ENCODE data around the gene ESYT3.

ESYT3 gene

GRCh38 chr3:138459619-138460535 lies 25.5 kb downstream of the ESYT3 start:
- H3K9ac ChIP-seq (ENCODE audit: low read depth in 1 of 2, low read length in 2 of 2): no peak overlapping the region
- H3K4me3 ChIP-seq (ENCODE audit: low read length in 2 of 2): no peak overlapping the region
- H3K36me3 ChIP-seq (ENCODE audit: control insufficient read depth in 2 of 2, insufficient read depth in 2 of 2, low read length in 2 of 2): no peaks in the 10 kb centered on the region
- H3K9me3 ChIP-seq (ENCODE audit: control insufficient read depth in 2 of 2, low read length in 2 of 2): no peaks in the 10 kb centered on the region
- H3K27ac ChIP-seq (ENCODE audit: low read depth in 2 of 2, low read length in 2 of 2): no peak overlapping the region
- H3K4me1 ChIP-seq (ENCODE audit: control insufficient read depth in 2 of 2, insufficient read depth in 2 of 2, low read length in 2 of 2): no peaks in the 10 kb centered on the region
- no peaks in the 10 kb centered on the region for H3K27me3 ChIP-seq (ENCODE audit: control insufficient read depth in 2 of 2, insufficient read depth in 2 of 2, low read length in 2 of 2)

GRCh38 chr3:138460536-138461205 lies 26.3 kb downstream of the ESYT3 start:
- H3K36me3 ChIP-seq (ENCODE audit: control insufficient read depth in 2 of 2, insufficient read depth in 2 of 2, low read length in 2 of 2): no peaks in the 10 kb centered on the region
- H3K9ac ChIP-seq (ENCODE audit: low read depth in 1 of 2, low read length in 2 of 2): no peak overlapping the region
- no peak overlapping the region for H3K27ac ChIP-seq (ENCODE audit: low read depth in 2 of 2, low read length in 2 of 2)
- no peak overlapping the region for H3K4me3 ChIP-seq (ENCODE audit: low read length in 2 of 2)
- H3K4me1 ChIP-seq (ENCODE audit: control insufficient read depth in 2 of 2, insufficient read depth in 2 of 2, low read length in 2 of 2): no peaks in the 10 kb centered on the region
- H3K9me3 ChIP-seq (ENCODE audit: control insufficient read depth in 2 of 2, low read length in 2 of 2): no peaks in the 10 kb centered on the region
- no peaks in the 10 kb centered on the region for H3K27me3 ChIP-seq (ENCODE audit: control insufficient read depth in 2 of 2, insufficient read depth in 2 of 2, low read length in 2 of 2)

- Histone ChIP-seq H3K4me1 (ENCODE audit: control insufficient read depth in 2 of 2, insufficient read depth in 2 of 2, low read length in 2 of 2) (no peaks in the 10 kb centered on the region), H3K9ac (ENCODE audit: low read depth in 1 of 2, low read length in 2 of 2) (no peak overlapping the region), H3K27me3 (ENCODE audit: control insufficient read depth in 2 of 2, insufficient read depth in 2 of 2, low read length in 2 of 2) (no peaks in the 10 kb centered on the region), H3K9me3 (ENCODE audit: control insufficient read depth in 2 of 2, low read length in 2 of 2) (no peaks in the 10 kb centered on the region), H3K27ac (ENCODE audit: low read depth in 2 of 2, low read length in 2 of 2) (no peak overlapping the region), H3K4me3 (ENCODE audit: low read length in 2 of 2) (no peak overlapping the region), H3K36me3 (ENCODE audit: control insufficient read depth in 2 of 2, insufficient read depth in 2 of 2, low read length in 2 of 2) (no peaks in the 10 kb centered on the region)
Measured at GRCh38 chr3:138461246-138461645, 26.8 kb downstream of the ESYT3 start.

- Histone ChIP-seq H3K9me3 (ENCODE audit: control insufficient read depth in 2 of 2, low read length in 2 of 2) (no peaks in the 10 kb centered on the region), H3K36me3 (ENCODE audit: control insufficient read depth in 2 of 2, insufficient read depth in 2 of 2, low read length in 2 of 2) (no peaks in the 10 kb centered on the region), H3K9ac (ENCODE audit: low read depth in 1 of 2, low read length in 2 of 2) (no peak overlapping the region), H3K4me1 (ENCODE audit: control insufficient read depth in 2 of 2, insufficient read depth in 2 of 2, low read length in 2 of 2) (no peaks in the 10 kb centered on the region), H3K27me3 (ENCODE audit: control insufficient read depth in 2 of 2, insufficient read depth in 2 of 2, low read length in 2 of 2) (no peaks in the 10 kb centered on the region), H3K27ac (ENCODE audit: low read depth in 2 of 2, low read length in 2 of 2) (no peak overlapping the region), H3K4me3 (ENCODE audit: low read length in 2 of 2) (no peak overlapping the region)
Measured at GRCh38 chr3:138461896-138462295, 27.5 kb downstream of the ESYT3 start.

GRCh38 chr3:138463724-138464490 lies 29.5 kb downstream of the ESYT3 start:
- Histone ChIP-seq H3K36me3 (ENCODE audit: control insufficient read depth in 2 of 2, insufficient read depth in 2 of 2, low read length in 2 of 2) (no peaks in the 10 kb centered on the region), H3K4me1 (ENCODE audit: control insufficient read depth in 2 of 2, insufficient read depth in 2 of 2, low read length in 2 of 2) (no peaks in the 10 kb centered on the region), H3K9ac (ENCODE audit: low read depth in 1 of 2, low read length in 2 of 2) (no peak overlapping the region), H3K27me3 (ENCODE audit: control insufficient read depth in 2 of 2, insufficient read depth in 2 of 2, low read length in 2 of 2) (no peaks in the 10 kb centered on the region), H3K9me3 (ENCODE audit: control insufficient read depth in 2 of 2, low read length in 2 of 2) (no peaks in the 10 kb centered on the region), H3K27ac (ENCODE audit: low read depth in 2 of 2, low read length in 2 of 2) (no peak overlapping the region), H3K4me3 (ENCODE audit: low read length in 2 of 2) (no peak overlapping the region)

GRCh38 chr3:138464491-138464860 lies 30.1 kb downstream of the ESYT3 start:
- no peak overlapping the region for H3K9ac ChIP-seq (ENCODE audit: low read depth in 1 of 2, low read length in 2 of 2)
- H3K27ac ChIP-seq (ENCODE audit: low read depth in 2 of 2, low read length in 2 of 2): no peak overlapping the region
- H3K27me3 ChIP-seq (ENCODE audit: control insufficient read depth in 2 of 2, insufficient read depth in 2 of 2, low read length in 2 of 2): no peaks in the 10 kb centered on the region
- no peaks in the 10 kb centered on the region for H3K36me3 ChIP-seq (ENCODE audit: control insufficient read depth in 2 of 2, insufficient read depth in 2 of 2, low read length in 2 of 2)
- H3K9me3 ChIP-seq (ENCODE audit: control insufficient read depth in 2 of 2, low read length in 2 of 2): no peaks in the 10 kb centered on the region
- H3K4me3 ChIP-seq (ENCODE audit: low read length in 2 of 2): no peak overlapping the region
- H3K4me1 ChIP-seq (ENCODE audit: control insufficient read depth in 2 of 2, insufficient read depth in 2 of 2, low read length in 2 of 2): no peaks in the 10 kb centered on the region

- Histone ChIP-seq H3K27ac (ENCODE audit: low read depth in 2 of 2, low read length in 2 of 2) (no peak overlapping the region), H3K9ac (ENCODE audit: low read depth in 1 of 2, low read length in 2 of 2) (no peak overlapping the region), H3K27me3 (ENCODE audit: control insufficient read depth in 2 of 2, insufficient read depth in 2 of 2, low read length in 2 of 2) (no peaks in the 10 kb centered on the region), H3K36me3 (ENCODE audit: control insufficient read depth in 2 of 2, insufficient read depth in 2 of 2, low read length in 2 of 2) (no peaks in the 10 kb centered on the region), H3K9me3 (ENCODE audit: control insufficient read depth in 2 of 2, low read length in 2 of 2) (no peaks in the 10 kb centered on the region), H3K4me3 (ENCODE audit: low read length in 2 of 2) (no peak overlapping the region), H3K4me1 (ENCODE audit: control insufficient read depth in 2 of 2, insufficient read depth in 2 of 2, low read length in 2 of 2) (no peaks in the 10 kb centered on the region)
Measured at GRCh38 chr3:138465451-138465850, 31.0 kb downstream of the ESYT3 start.

GRCh38 chr3:138465925-138466324 lies 31.5 kb downstream of the ESYT3 start:
- Histone ChIP-seq H3K36me3 (ENCODE audit: control insufficient read depth in 2 of 2, insufficient read depth in 2 of 2, low read length in 2 of 2) (no peaks in the 10 kb centered on the region), H3K27me3 (ENCODE audit: control insufficient read depth in 2 of 2, insufficient read depth in 2 of 2, low read length in 2 of 2) (no peaks in the 10 kb centered on the region), H3K4me1 (ENCODE audit: control insufficient read depth in 2 of 2, insufficient read depth in 2 of 2, low read length in 2 of 2) (no peaks in the 10 kb centered on the region), H3K9ac (ENCODE audit: low read depth in 1 of 2, low read length in 2 of 2) (no peak overlapping the region), H3K9me3 (ENCODE audit: control insufficient read depth in 2 of 2, low read length in 2 of 2) (no peaks in the 10 kb centered on the region), H3K4me3 (ENCODE audit: low read length in 2 of 2) (no peak overlapping the region), H3K27ac (ENCODE audit: low read depth in 2 of 2, low read length in 2 of 2) (no peak overlapping the region)

GRCh38 chr3:138467931-138468330 lies 33.5 kb downstream of the ESYT3 start:
- H3K4me3 ChIP-seq (ENCODE audit: low read length in 2 of 2): no peak overlapping the region
- no peaks in the 10 kb centered on the region for H3K27me3 ChIP-seq (ENCODE audit: control insufficient read depth in 2 of 2, insufficient read depth in 2 of 2, low read length in 2 of 2)
- H3K27ac ChIP-seq (ENCODE audit: low read depth in 2 of 2, low read length in 2 of 2): no peak overlapping the region
- H3K9me3 ChIP-seq (ENCODE audit: control insufficient read depth in 2 of 2, low read length in 2 of 2): no peaks in the 10 kb centered on the region
- H3K36me3 ChIP-seq (ENCODE audit: control insufficient read depth in 2 of 2, insufficient read depth in 2 of 2, low read length in 2 of 2): no peaks in the 10 kb centered on the region
- no peaks in the 10 kb centered on the region for H3K4me1 ChIP-seq (ENCODE audit: control insufficient read depth in 2 of 2, insufficient read depth in 2 of 2, low read length in 2 of 2)
- H3K9ac ChIP-seq (ENCODE audit: low read depth in 1 of 2, low read length in 2 of 2): no peak overlapping the region

GRCh38 chr3:138468451-138468850 lies 34.0 kb downstream of the ESYT3 start:
- no peak overlapping the region for H3K27ac ChIP-seq (ENCODE audit: low read depth in 2 of 2, low read length in 2 of 2)
- H3K4me3 ChIP-seq (ENCODE audit: low read length in 2 of 2): no peak overlapping the region
- no peaks in the 10 kb centered on the region for H3K4me1 ChIP-seq (ENCODE audit: control insufficient read depth in 2 of 2, insufficient read depth in 2 of 2, low read length in 2 of 2)
- no peaks in the 10 kb centered on the region for H3K27me3 ChIP-seq (ENCODE audit: control insufficient read depth in 2 of 2, insufficient read depth in 2 of 2, low read length in 2 of 2)
- H3K36me3 ChIP-seq (ENCODE audit: control insufficient read depth in 2 of 2, insufficient read depth in 2 of 2, low read length in 2 of 2): no peaks in the 10 kb centered on the region
- no peak overlapping the region for H3K9ac ChIP-seq (ENCODE audit: low read depth in 1 of 2, low read length in 2 of 2)
- no peaks in the 10 kb centered on the region for H3K9me3 ChIP-seq (ENCODE audit: control insufficient read depth in 2 of 2, low read length in 2 of 2)

Data from mucosa of rectum (tissue), 2 donors.